ENCODE results near the gene SMOC2. TPM values are rescaled to one million over a fixed set of nuclear protein-coding genes. Genes with fewer than 3 reads are reported as not detected.

The SMOC2 gene
- polyA plus RNA-seq, 3 donors, result 17.7 to 24.8 (median 21.5) TPM

GRCh38 chr6:168414336-168415097 is 26.5 kb upstream of the SMOC2 start:
- no peak for DNase-seq

GRCh38 chr6:168415098-168415992 is 25.6 kb upstream of the SMOC2 start:
- no peak for DNase-seq

DNA sequence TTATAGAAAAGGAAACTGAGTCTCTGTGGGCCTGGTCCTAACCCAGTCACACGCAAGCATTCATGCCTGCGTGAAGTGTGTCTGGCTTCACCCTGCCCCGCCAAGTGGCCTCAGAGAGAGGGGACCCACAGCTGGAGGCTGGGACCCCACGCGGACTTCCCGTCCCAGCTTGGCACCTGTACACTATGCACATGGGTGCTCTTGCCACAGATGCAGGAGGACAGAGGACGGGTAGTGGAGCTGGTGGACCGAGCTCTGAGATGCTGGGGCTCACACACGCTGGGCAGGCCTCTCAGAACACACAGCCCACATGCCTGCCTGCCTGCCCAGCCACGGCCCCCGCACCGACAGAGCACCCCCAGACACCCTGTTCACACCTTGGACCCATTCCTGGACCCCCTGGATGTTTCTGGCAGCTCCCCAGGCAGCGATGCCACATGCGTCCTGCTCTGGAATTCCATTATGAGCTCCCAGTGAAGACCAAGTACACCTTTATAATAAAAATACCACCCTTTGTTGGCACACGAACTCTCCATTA is 24.9 kb upstream of the SMOC2 start:
- DNase-seq, result no peak

- DNase-seq, result no peak
These were observed 24.5 kb upstream of the SMOC2 start for GRCh38 chr6:168416531-168416930.

- DNase-seq, result no peak
These were observed 23.8 kb upstream of the SMOC2 start for GRCh38 chr6:168417191-168417590.

DNA sequence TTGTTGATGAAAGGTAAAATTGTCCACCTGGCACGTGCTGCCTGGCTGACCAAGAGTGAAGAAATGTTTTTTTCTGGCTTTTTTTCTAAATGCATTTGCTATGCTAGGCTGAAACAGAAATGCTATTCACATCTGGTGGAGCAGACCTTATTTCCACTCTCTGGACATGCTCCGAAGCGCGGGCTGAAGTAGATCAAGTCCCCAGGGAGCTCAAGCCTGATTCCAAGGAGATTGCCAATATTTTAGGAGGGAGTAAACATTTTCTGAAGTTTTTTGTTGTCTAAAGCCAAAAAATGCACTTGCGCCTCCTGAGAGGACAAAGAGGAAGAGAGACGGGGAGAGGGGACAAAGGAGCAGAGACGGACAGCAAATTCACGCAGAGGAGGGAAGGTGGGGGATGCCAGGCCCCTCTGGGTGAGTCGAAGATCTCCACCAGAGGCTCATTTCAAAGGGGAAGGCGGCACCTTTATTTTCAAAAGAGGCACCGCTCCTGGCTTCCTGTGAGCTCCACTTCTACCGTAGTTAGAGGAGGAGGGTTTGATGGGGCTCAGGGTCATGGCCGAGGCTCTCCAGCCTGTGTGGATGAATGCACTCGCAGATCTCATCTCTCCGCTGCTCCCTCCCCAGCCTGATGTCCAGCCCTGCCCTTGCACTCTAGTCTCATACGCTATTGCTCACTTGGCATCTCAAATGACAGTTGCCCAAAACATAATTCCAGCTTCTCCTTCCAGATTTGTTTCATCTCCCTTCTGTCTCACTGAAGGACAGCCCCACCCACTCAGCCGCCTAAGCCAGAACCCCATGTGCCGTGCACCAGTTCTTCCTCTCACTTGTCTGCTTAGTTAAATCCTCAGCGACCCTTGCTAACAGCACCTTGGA is 23.1 kb upstream of the SMOC2 start:
- DNase-seq, result no peak

DNA sequence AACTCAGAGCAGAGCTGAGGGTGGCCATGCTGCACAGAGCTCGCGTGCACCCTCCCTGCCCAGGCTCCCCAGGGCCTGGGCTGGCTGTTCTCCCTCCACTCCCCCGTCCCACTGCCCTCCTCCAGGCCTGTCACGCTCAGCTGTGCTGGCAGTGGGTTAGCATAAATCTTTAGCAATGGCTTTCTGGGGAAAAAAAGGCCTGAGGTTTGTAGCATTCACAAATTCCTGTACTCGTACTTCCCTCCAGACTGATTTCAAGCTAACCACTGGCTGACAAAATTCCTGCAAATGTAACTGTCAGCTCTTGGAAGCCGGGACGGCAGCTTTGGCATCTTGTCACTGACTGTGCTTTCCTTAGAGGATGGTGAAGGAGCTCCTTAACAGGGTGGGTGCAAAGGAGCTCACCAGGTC is 22.3 kb upstream of the SMOC2 start:
- DNase-seq, result peak; percentile 79

DNA sequence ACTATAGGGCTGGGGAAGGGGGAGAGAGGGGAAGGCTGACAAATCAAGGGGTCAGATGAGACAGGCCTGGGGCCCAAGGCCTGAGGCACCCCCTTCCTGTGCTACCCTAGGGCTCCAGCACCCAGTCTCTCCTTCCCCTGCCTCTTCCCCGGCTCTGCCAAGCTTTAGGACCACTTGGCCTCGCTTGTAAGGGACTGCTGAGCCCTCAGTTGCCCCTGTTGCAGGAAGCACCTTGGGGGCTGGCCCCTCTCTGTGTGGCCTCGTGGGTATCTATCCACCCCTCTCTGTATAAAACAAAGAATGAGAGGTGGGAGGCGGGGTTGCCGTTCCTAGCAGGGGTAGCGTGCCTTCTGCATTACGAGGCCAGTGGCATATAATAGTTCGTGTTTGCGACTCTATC is 21.4 kb upstream of the SMOC2 start:
- DNase-seq, result no peak

DNA sequence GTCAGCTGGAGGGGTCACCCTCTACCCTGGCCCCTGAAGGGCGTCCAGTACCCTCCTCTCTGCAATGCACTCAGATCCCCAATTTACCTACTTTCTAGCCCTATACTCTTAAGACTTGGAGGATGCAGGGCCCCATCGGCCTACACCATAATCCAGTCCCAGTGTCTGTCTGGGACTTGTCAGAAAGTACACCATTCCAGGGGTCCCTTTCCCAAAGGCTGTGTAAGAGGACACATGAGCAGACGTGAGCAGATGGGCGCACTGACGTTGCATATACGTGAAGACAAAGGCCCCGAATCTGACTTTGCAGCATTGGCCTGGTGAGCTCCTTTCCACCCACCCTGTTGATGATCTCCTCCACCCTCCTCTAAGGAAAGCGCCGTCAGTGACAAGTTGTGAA is 20.9 kb upstream of the SMOC2 start:
- DNase-seq, result no peak

- no peak for DNase-seq
These were observed 20.3 kb upstream of the SMOC2 start for GRCh38 chr6:168420706-168421105.

GRCh38 chr6:168427184-168427583 is 13.8 kb upstream of the SMOC2 start:
- no peak for DNase-seq

DNA sequence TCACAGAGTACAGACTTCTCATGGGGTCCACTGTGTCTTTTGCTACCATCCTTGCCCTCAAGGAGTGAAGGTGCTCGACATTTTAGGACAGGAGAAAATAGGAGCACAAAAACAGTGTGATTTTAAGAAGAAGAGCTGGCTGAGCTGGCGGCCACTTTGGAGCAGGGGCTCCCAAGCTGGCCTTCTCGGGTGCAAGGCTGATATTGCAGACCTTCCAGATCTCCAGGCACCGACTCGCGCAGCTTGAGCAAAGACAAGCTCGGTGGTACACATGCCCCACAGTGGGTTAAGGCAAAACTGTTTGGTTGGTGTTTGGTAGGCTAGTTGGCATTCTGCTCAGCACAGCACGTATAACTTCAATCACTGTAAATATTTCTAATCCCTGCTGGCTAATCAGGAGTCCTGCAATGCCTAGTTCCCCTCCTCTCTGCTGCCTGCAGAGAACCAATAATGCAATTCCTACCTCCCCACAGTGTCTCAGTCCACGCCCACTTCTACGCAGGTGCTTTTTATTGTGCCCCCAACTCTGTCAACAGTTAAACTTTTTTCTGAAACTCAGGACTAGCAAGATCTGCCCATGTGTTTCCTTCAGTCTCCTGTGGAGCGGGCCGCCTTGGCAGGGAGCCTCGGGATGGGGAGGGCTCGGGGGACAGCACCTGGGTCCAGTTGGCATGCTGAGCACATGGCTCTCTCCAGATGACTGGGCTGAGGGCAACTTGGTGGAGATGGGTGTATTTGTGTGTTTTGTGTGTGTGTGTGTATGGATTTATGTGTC is 12.7 kb upstream of the SMOC2 start:
- DNase-seq, result no peak

GRCh38 chr6:168428863-168429262 is 12.1 kb upstream of the SMOC2 start:
- no peak for DNase-seq

GRCh38 chr6:168432196-168432595 is 8.8 kb upstream of the SMOC2 start:
- DNase-seq, result no peak

DNA sequence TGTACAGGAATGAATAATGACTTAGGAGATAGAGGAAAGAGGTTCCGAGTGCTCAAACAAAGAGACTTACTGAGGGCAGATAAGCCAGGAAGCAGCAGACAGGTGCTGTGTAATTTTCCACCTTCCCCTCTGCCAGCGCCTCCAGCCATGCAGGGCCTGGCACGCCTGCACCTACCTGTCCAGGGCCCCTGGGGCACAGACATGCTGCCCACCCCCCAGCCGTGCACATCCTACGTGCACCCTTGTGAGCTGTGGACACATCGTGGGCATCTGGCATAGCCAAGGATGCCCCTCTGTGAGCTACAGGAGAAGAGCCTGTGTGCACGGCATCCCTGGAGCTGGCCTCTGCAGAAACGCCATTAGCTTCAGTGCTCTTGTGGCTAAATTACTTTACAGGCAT is 7.1 kb upstream of the SMOC2 start:
- DNase-seq, result no peak

DNA sequence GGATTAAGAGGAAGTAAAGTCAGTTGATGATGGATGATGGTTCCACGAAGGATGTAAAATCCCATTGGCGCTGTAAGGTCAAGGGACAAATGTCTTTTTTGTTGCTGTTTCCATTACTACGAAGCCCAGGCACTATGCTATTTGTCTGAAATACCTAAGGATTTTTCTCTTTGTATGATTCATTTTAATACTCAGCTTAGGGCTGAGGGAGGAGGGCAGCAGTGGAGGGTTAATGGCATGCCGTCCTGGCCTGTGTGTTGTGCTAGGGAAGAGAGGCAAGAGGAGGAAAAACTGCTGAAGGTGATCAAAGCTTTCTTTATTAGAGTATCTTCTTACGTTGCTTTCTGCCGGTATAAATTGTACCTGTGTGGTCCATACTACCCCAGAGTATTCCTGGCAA is 6.5 kb upstream of the SMOC2 start:
- no peak for DNase-seq

- no peak for DNase-seq
These were observed 3.2 kb upstream of the SMOC2 start for GRCh38 chr6:168437751-168438150.

DNA sequence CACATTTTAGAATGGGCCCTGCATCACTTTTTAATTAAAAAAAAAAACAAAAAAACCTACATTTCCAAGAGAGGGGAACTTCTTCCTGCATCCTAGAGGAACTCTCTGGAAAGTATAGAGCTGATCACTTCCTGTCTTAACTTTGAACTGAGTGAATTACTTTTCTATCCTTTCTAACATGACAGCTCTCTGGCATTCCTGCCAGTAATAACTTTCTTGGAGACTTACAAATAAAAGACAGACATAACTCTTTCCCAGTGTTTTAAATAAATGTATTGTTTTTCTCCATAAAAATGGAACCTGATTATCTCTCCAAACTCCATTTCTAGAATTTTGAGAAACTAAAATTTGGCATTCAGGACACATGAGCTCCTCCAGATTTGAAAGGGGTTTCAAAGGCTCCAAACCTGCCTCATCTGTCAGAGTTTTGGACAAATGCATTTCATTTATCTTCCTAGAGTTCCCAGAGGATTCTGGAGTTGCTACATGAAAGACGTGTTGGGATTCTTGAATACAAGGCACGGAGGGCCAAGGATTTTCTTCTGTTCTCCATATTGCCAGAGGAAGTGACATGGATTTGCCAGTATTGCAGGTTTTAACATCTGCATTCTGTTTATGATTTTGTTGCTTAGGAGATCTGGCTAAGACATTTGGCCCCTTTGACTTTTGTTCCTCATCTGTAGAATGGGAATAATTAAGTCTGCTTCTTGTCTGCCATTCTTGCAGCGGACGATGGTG is 2.0 kb upstream of the SMOC2 start:
- DNase-seq, result no peak

- DNase-seq, result no peak
These were observed 1.1 kb upstream of the SMOC2 start for GRCh38 chr6:168439794-168440450.

All from renal pelvis (tissue), 4 donors.